EH (cell line): Measurements from ENCODE around the gene MBNL1.

ENCODE experiments used
- DNase-seq: peaks from one replicate; pipeline ENCODE4 v3.0.0-alpha.2; 2015; ENCODE audit warnings: low read depth

The MBNL1 gene

DNA sequence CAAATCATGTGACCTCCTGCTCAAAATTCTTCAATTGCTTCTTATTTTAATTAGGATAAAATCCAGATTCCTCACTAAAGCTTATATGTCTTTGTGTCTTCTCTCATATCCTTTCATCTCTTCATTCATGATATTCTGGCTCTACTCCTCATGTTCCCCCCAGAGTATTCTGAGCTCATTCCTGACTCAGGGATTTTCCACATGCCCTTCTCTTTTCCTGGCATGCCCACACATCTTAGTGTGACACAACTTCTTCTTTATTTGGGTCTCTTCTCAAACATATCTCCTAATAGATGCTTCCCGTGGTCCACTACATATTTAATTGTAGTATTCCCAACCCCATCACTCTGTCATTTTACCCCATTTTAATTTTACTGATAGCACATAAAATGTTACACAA, 15.2 kb upstream of the MBNL1 start:
- DNase-seq, result no peak

DNA sequence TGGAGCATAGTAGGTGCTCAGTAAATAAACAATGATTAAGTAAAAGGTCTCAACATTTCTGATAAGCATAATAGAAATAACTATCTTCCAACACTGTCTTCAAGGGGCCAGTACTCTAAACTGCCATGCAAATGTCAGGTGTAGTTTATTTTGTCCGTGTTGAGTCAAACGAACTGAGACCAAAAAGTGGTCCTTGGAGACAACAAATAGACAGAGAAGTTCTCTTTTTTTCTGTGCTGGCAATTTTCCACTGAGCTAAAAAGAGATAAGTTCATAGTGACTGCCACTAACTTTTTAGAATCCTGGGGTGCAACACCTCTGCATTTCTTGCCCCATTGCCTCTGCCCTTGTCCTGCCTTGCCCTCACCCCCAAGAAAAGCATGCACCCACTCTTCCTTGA, 14.7 kb upstream of the MBNL1 start:
- DNase-seq, result no peak

DNA sequence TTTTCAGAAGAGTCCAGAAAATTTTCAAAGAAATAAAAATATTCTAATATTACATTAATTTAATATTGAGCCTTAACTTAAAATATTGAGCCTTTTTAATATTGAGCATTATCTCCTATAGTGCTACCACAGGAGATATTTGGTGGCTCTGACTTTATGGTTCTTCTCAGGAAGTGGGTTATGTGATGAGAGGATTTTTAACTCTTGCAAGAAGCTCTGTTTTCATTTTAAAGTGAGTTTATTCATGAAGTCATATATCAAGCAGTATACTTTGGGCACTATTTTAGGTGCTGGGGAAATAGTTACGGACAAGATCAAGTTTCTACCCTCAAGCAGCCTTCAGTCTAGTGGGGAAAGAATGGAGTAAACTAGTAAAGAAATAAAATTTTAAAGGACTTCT, 13.4 kb upstream of the MBNL1 start:
- DNase-seq, result no peak

DNA sequence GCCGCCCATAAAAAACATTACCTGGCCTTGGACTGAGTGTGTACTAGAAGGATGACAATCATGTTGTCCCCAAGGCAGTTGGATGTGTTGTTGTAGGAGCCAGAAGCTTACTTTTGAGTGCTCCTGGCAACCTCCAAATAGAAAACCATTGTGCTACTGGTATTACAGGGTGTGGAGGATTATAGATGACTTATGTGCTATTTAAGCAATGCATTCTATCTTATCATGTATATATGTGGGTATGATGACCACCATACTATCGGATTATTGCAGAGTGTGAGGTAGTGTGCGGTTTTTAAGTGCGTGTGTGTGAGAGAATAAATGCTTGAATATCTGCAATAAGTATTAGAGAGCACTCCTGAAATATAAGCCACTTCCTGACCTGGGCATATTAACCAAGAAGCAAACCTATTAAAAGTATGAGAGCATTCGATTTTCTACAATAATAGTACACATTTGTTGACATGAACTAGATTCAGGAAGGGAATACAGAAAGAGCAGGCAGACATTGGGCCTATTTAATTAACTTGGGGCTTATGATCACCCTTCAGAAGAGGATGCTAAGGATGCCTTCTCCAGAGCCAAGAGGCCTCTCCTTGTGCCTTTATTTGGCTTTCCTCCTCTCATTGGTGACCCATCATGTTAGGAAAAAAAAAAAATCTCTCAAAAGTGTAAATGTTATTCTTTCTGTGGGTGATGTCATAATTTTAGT, 11.7 kb upstream of the MBNL1 start:
- DNase-seq, result peak; percentile 72

DNA sequence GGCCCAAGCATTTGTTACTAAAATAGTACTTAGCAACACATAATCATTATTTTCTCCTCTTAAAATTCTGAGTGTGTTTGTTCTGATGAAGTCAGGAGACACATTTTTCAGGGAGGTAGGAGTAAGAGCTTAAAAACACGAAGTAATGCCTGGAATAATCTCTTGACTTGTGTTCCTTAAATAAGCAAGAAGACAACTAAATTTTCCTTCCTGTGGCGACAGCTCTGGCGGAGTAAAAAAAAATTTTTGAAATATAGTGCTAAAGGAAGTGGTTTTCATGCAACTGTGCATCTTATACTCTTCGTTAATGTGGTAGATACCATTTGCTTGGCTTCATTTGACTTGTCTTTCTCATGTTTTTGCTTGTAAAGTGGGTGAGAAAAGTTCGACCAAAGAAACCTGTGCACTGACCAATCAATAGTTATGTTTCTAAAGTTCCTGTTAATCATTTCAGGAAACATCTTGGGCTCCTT, 11.1 kb upstream of the MBNL1 start:
- DNase-seq, result no peak

DNA sequence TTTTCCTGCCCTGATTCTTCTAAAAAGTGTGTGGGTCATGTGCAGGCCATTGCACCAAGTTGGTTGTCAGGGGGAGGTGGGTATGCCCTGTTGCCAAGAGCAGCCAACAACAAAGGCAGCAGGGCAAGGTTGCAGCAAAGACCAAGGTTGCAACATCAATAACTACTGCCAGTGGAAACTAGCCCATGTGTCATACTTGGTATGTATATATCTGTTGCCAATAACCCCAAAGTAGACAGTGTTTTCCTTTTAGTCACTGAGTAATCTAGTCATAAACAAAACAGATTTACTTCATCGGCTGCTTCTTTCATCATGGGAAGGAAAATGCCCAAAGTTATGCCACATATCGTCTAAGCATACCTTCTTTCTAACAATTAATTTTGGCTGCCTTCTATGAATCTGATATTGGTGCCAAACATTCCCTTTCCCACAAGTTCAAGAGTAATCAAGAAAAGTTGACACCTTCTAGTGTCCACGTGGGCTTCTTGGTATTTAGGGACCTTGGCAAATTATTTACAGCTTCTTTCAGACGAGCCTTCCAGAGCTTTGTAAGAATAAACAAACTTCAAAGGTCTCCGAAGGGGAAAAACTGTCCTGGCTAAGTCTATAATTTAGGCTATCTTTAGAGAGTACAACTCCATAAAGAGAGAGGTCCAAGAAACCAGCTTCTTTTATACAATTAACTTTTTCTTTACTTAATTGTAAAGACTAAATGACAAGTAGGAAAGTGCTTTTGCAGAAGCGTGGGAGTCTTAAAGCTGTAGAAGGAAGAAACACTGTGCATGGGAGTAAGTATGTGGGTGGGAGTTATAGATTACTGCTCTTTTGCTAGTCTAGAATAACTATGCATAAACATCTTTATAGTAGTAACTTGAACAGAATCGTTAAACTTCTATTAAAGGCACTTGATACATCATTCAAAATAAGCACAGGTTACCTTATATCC, 10.0 kb upstream of the MBNL1 start:
- peak; percentile 97 for DNase-seq

DNA sequence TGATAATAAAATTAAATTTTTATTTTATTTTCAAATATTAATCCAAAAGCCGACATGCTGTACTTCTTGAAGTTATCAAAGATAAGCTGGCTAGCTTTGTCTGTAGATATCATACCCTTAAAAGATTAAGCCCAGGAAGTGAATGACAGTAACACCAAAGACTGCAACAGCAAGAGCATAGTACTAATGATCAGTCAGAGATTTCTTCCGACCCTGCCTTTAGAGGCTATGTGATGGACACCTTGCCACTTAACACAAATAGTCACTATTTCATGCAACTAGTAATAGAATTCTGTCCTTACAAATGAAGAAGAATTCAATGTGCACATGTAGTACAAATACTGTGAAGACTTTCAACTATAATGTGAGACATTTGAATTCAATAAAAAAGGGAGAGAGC, 9.3 kb upstream of the MBNL1 start:
- DNase-seq, result no peak

DNA sequence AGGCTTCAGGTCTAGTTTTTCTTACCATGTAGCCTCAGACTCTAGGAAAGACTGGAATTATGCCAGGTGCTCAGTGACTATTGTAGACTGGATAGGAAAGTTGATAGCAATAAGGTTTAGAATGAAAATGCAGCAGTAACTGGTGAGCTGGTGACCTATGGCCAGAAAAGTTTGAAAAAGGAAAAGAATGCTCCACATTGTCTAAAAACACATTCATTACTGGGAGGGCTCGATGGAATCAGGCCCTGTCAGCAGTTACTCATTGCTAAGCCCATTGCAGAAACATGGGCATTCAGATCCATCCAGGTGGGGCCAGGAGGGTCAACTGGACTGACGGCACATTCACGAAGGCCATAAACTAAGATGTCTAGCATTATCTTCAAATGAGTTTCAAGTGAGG, 8.7 kb upstream of the MBNL1 start:
- DNase-seq, result peak; percentile 26

DNA sequence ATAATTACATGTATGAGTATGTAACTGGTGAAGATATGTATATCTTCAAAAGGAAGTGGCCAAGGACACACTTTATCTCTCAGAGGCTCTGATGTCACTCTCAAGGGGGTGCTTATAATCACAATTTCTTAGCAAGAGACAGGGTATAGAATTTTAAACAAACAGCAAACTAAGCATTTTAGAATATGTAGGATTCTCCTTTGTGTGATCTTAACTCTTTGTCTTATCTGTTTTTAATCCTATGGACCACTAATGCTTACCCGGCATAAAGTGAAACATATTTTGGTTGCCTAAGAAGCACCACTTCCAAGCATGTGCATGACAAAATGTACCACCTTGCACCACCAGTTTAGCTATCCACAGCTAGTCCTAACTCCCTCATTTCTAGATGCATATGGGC, 8.2 kb upstream of the MBNL1 start:
- DNase-seq, result no peak

DNA sequence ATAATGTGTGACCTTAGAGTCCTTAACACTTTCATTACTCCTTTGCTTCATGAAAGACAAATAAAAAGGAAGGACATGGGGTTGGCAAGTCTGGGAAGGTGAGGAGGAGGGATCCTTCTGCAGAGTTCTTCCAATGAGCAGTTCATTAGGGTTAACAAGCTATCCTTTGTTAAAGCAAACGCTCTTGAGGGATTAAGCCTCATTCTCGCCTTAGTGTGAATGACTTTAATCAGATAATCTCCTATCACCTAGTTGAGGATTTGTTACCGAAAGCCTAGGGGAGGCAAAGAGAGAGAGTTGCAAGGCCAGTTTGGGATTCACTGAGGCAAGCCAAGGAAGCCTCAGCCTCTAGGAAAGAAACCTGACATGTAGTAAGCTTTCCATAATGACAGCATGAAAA, 7.4 kb upstream of the MBNL1 start:
- DNase-seq, result no peak

DNA sequence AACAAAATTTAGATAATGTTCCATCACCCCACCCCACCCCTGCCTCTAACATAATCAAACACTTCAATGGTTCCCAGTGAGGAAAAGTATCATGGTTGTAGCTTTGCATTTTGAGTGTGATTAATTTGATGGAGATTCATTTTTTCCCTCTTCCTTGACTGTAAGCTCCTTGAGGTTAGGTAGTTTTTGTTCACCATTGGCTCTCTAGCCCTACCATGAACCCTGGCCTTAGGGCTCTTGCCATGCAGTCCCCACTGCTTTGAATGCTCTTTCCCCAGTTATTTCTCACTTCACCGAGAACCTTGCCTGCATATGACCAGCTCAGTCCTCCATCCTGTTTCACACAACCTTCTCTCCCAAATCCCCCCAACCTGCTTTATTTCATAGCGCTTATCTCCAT, 5.0 kb upstream of the MBNL1 start:
- DNase-seq, result no peak

DNA sequence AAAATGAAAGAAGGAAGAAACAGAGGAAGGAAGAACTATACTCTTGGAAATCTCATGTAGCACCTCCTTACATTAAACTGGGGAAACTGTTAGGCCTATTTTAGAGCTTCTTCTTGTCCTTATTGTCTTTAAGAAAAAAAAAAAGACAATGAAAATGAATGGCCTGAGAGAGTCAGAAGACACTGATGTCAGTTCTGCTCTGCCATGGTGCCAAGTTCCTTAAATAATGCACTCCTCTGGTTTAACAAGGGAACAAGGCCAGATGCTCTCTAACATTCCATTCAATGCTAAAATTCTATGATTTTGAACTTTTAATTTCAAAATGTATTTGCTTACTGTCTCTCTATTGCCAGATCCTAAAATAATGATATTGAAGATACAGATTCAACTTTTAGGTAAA, 4.4 kb upstream of the MBNL1 start:
- DNase-seq, result no peak

DNA sequence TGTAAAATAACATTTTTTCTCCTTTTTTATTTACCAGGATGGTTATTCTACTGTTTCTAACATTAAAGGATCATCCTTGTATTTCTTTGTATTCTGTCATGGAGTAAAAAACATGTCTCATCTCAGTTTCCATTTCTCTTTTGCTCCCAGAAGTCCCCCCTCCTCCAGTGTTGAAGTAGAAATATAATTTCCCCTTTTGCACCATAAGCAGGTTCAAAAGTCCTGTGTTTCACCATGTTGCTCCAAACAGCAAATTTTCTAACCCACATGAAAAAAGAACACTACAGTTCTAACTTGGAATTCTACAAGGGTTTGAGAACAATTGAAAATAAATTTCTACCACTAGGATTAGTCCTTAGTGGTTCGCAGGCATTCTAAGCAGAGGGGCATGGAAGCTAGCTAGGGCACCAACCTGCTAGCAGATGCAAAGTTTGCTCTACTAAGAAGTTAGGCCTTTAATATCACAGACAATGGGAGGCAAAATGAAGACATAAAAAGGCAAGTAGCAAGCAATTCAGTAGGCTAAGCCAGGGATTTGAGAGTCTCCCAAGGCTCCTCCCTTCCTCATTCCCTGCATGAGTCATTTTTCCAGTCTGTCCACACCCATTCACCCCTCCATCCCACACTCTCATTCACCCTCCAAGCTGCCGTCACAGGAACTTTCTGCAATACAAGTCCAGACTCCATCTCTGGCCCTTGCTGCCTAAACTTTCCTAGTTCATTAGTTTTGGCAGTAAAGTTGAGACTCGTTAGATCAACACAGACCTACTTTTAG, 2.3 kb upstream of the MBNL1 start:
- peak; percentile 98 for DNase-seq

DNA sequence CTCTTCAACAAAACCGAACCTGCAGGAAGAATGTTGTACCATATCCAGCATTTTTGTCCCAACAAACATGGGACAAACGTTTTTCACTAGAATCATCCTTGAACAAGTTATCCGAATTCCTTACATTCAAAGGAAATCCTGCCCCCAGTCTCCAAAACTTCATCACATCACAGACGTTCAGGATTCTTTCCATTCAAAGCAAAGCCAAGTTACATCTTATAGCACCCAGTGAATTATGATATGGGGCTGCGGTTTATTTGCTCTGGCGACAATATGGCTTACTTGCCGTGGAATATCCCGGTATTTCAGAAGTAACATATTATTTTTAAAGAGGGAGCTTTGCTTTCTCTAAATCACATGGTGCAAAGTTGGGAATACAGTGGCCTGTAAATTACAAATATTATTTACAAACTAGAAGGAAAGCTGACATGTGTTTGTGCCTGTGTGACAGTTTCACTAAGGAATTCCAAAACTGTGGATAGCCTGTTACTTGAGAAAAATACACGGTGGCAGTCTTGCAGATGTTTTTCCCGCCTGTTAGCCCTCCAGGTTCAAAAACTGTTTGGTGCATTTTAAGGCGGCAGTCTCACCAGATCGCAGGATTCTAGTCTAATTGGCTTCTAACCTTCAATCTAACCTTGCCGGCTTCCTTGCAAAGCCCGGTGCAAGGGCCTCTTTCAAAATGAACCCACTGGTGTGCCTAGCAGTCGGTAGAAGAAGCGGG, 736 bp upstream of the MBNL1 start:
- DNase-seq, result peak; percentile 64

DNA sequence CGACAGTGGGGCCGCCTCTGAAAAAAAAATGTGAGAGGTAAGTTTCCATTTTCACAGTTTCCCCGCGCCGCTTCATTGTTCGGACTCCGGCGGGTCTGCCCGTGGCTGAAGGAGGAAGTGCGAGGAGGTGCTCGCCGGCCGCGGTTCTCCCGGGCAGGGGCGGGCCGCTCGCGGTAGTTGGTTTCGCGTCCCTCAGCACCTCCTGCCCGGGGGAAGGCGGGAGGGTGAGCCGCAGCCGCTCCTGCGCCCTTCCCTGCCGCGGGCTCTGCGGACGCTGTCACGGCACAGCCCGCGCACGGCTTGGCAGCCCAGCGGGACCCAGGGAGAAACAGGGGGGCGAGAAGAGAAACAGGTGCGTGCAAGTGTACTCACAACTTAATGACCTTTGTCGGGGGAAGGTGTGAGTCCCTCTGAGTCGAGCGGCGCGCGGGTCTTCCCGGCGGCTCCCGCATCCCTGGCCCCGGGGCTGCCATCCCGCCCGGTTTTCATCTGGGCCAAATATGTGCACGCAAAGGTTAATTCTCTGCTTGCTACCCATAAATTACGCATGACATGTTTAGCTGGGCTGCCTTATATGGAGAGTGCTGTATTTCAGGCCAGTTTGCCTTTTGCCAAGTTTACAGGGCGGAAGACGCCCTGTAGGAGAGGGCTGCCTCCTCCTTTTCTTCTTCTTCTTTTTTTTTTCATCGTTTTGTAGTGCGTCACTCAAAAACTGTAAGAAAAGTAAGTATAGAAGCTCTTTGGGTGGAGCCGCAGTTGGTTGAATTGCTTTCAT, 514 bp downstream of the MBNL1 start:
- DNase-seq, result peak; percentile 96

DNA sequence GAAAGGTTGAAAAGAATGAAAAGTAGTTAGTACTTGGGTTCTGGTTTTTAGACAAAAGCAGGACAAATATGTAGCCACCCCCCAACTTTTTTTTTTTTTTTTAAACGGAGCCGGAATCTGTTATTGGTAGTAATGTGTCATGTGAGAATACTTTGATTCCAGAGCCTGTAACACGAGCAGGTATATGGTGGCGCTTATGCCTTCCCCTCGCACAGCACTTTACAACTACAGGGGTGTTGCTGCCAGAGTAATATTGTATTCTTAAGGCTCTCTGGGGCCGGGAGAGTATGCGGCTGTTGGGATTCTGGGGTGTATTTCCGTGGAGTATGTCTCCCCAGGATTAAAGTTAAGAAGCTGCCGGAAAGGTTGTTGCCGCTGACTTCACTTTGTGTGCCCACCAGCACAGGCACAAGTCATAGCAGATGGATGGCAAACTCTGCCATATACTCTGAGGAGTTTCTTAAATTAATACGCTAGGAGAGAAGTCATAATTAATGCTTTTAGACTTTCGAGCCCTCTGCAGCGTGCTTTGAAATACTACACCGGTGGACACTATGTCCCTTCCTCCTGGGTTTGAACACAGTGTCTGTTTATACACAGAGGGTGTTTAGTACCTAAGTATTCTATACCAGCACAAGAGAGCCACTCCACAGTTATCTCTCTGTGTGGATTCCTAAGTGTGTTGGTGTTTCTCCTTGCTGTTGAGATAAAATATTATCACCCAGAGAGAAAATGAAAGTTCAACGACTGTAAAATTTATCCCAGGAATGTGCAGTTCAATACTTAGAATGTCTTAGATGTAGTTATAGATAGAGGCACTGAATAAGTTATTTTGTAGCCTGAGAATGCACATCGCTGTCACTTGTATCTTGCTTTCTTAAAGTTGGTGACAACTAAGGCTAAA, 1.4 kb downstream of the MBNL1 start:
- DNase-seq, result peak; percentile 48

DNA sequence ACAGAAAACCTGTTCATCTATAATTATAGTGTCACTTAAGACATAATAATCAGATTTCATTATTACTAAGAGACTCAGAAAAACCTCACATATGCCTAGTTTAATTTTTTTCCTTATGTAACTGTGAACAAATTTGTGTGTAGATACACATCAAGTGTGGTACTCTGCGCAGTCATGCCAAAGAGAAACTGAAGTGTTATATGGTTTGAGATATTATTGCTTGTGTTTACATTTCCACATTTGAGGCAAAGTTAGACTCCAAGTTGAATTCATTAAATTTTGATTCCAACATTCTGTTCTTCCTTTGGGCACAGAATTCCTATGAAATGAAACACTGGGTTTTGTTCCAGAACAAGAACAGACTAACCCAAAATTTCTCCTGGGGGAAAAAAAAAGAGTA, 2.2 kb downstream of the MBNL1 start:
- peak; percentile 40 for DNase-seq

DNA sequence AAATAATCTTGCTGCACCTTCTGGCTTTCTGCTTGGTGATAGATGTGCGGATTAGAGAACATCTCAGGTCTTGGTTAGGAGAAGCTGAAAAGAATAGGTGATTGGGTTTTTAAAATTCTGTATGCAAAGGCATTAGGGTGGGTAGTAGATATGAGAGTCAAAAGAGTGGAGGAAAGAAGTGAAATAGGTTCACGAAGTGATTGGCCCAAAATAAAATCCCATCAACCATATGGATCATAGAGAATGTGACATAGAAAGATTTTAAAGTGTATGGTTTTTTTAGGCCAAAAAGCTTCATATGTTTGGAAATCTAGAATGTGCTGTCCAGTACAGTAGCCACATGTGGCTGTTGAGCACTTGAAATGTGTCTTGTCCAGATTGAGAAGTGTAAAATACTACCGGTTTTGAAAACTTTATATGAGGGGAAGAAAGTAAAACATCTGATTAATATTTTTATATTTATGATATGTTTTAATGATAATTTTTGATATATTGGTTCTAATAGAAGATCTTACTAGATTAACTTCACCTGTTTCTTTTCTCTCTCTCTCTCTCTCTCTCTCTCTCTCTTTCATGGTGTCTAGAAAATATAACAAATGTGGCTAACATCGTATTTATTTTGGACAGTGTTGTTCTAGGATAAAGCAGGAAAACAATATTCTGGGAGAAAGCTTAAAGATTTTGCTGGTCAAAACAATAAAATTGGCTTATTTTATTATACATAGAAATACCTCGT, 2.9 kb downstream of the MBNL1 start:
- DNase-seq, result peak; percentile 33

DNA sequence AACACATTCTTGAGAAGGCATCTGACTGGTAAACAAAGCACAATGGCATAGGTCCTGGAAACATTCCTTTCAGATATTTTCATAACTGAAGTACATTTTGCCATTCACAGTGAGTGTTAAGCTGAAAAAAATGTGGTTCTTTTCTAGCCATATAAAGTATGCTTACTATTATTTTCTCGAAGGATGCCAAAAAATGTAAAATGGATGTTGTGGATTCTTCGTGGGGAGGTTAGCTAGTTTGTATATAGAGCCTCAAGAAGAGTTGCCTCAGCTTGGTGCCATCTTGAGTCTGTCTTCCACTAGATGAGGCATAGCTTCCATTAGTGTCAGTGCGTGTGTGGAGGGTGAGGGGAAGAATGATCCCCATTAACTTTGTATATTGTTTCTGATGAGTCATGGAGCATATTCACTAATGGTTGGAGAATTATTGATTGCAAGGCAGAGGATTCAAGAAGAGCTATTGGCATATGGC, 4.1 kb downstream of the MBNL1 start:
- DNase-seq, result peak; percentile 96
